A172 (cell line): Measurements from ENCODE around the gene PDE8B. TPM values are rescaled to one million over a fixed set of nuclear protein-coding genes. Genes with fewer than 3 reads are reported as not detected.

Source experiments
- DNase-seq: peaks from one replicate; pipeline ENCODE4 v3.0.0-alpha.2; 2015; ENCODE audit warnings: low spot score
- total RNA-seq: library from RNA; depleted of rRNA; stranded (reverse); fragments of >200 nt; shearing (Covaris generic); gene quantifications from 2 replicates; pipeline ENCODE4 v1.2.3, GENCODE V29; 2014

Gene PDE8B
- total RNA-seq, 1 experiment from 2014 or later: not detected

- no peak for DNase-seq
Measured at GRCh38 chr5:77186652-77187370, 23.7 kb upstream of the PDE8B start.

DNA sequence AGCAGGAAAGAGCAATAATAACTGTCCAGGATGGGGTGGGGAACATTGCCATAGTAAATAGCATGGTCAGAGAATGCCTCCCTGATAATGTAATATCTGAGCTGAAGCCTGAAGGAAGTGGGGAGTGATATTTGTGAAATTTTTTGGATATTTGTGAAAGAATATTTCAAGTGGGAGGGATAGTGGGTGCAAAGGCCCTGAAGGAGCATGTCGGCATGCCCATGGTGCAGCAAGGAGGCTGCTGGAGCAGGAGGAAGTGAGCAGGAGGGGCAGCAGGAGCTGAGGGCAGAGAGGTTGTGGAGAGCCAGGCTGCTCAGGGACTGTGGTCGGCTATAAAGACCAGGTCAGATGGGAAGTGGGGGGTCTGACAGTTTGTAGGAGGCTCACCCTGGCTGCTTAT lies 21.1 kb upstream of the PDE8B start:
- DNase-seq: no peak

DNA sequence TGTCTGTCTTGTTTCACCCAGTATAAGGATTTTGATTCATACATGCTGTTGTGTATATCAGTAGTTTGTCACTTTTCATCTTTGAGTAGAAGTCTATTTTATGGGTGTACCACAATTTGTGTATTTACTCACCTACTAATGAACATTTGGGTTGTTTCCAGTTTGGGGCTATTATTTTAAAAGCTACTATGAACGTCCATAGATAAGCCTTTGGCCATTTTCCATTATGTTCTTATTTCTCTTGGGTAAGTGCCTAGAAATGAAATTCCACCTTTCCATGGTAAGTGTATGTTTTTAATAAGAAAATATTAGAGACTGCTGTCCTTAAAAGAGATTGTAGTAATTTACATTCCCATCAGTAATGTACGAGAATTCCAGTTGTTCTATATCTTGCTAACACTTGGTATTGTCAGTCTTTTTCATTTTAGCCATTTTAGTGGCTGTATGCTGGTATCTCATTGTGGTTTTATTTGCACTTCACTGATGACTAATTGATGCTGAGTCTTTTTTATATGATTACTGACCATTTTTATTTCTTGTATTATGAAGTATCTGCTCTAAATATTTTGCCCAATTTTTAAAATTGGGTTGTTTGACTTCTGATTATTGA lies 17.9 kb upstream of the PDE8B start:
- no peak for DNase-seq

GRCh38 chr5:77194762-77195161 lies 15.7 kb upstream of the PDE8B start:
- no peak for DNase-seq

DNA sequence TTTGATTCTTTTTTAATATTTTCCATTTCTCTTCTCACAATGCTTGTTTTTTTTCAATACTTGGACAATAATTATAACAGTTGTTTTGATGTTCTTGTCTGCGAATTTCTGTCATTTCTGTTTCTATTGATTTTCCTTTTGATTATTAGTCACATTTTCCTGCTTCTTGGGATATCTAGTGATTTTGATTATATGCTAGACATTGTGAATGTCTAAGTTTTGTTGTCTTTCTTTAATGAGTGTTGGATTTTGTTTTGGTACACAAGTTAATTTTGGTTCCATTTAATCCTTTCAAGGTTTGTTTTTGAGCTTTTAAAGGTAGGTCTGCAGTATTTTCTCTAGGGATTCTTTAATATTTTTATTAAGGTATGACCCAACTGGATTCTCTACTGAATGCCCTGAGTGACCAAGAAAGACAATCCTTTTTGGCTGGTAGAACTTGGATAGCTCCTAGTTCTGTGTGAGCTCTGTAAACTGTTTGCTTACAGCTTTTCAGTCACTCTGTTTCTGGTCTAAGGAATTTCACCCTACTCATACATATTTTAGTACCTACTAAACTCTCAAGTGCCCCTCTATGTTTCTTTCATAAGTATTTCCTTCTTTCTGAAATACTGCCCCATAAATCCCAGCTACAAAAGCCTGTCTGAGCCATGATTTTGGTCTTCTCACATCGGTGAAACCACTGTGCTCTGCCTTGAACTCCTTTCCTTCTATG lies 12.5 kb upstream of the PDE8B start:
- DNase-seq: no peak

DNA sequence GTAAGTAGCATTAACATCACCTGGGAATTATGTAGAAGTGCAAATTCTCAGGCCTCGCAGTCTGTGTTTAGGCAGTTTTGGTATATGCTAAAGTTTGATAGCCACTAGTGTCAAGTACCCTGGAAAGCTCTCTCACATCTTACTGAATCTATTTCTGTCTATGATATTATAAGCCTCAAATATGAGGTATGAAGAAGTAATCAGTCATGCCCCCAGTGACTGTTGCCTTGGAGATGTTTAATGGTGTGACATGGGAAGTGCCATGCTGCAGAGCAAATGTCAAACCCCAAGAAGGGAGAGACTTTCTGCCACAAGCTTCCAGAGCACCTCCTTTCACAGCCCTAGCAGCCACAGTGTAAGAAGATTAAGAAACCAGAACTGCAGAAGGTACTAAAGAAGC lies 9.8 kb upstream of the PDE8B start:
- DNase-seq: no peak

DNA sequence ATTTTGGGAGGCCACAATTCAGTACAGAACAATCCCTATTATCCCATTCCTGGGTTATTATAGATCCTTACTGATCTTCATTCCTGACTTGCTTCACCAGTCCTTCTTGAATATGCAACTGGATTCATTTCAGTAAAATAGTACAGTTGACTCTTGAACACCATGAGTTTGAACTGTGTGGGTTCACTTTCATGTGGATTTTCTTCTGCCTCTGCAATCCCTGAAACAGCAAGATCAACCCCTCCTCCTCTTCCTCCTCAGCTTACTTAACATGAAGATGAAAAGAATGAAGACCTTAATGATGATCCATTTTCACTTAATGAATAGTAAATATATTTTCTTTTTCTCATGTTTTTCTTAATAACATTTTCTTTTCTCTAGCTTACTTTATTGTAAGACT lies 8.3 kb upstream of the PDE8B start:
- no peak for DNase-seq

- no peak for DNase-seq
Measured at GRCh38 chr5:77204967-77205366, 5.5 kb upstream of the PDE8B start.

DNA sequence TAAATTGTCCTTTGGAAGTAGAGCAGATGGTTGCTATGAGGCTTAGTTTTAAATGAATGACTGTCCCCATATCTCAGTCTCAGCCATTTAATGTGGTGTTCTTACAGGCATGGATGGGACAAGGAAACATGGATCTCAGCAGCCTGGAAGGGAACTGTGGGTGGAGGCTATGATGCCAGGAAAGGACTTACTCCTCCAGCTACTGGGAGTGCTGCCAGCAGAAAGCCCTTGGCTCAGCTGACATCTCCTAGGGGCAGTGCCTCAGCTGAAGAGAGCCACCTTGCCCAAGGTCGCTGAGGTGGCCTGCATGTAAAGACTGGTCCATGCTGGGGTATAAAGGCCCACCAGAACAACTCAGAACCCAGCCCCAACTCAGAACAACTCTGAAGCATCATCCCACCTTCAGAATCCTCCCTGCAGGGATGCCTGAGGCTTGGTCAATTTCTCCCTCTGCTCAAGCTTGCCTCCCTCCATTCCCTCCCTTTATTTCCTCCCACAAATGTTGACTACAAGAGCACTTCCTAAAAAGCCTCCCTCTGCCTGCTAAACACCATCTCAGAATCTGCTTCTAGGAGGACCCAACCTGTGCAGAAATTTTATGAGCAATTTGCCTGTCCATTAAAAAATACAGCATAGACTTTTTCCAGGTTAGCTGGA lies 1.8 kb upstream of the PDE8B start:
- DNase-seq: no peak

DNA sequence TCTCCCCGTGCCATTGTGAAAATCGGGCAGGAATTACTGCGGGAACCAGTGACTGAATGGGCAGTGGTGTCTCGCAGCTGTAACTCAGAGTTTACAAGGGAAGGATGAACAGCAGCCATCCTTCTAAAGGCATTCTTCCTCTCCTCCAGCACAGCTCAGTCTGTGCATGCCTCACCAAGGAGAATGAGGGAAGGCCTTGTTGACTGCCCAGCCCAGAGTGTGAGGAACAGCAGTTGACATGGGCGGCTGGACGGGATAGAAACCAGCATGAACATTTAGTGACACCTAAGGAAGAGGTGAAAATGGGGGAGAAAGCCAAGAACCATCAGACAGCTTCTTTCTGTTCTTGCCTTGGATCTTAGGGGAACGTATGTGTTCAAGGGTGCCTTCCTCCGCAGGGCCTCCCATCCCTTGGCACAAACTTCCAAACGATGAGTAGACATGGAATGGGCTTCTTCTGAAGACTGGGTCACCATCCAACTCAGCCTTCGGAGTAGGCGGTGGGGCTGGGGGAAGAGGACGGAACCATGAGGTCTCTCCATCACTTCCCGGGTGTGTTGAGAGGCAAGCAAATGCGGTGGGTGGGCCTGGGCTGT lies 887 bp upstream of the PDE8B start:
- no peak for DNase-seq

DNA sequence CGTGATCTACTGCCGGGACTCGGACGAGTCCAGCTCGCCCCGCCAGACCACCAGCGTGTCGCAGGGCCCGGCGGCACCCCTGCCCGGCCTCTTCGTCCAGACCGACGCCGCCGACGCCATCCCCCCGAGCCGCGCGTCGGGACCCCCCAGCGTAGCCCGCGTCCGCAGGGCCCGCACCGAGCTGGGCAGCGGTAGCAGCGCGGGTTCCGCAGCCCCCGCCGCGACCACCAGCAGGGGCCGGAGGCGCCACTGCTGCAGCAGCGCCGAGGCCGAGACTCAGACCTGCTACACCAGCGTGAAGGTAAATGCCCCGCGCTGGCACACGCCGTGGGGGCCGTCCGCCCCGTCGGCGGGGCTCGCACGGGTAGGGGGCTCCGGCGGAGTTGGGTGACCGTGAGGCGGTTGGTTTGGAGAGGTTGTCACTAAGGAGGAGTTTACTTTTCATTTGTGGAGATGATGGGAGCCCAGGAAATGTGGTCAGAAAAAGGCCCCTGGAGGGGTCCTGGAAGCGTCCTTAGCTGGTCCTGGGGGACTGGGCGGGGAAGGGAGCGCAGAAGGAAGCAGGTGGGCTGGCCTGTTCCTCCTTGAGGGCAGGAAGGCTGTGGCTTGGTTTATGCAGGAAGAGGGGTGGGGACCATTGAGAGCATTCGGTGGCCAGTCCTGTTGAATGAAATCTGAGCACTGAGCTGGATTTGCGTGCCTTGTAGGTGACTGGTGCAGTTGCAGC lies 647 bp downstream of the PDE8B start:
- no peak for DNase-seq

DNA sequence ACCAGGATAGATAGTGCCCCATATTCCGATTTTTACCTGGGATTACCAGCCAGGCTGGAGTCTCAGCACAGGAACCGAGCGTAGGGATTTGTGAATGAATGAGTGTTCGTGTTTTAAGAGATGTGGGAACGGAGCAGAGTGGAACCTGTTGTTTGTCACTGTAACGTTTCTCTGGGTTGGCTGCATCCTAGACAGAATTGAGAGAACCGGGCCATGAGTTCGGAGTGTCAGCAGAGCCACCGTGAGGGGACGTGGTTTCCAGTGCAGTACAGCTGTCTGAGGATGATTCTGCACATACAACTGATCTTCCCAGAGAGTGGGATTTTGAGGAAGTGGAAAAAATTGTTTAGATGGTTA lies 1.2 kb downstream of the PDE8B start:
- no peak for DNase-seq

DNA sequence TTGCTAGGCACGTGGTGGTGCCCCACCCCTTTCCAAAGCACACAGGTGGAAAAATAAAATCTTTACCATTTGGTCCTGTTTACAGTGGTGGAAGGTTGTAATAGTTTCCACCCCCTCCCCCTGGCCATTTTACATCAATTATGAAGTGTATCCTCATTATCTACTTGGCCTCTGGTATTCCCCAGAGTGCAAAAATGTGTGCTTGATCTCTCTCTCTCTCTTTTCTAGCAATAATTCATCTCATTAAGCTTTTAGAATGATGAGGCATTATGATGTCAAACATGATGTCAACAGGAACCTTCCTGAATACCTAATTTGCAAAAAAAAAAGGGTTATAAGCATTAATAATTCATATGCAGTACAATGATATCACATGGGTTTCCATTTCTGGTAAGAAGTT lies 3.1 kb downstream of the PDE8B start:
- DNase-seq: no peak

- no peak for DNase-seq
Measured at GRCh38 chr5:77214151-77214550, 3.7 kb downstream of the PDE8B start.

DNA sequence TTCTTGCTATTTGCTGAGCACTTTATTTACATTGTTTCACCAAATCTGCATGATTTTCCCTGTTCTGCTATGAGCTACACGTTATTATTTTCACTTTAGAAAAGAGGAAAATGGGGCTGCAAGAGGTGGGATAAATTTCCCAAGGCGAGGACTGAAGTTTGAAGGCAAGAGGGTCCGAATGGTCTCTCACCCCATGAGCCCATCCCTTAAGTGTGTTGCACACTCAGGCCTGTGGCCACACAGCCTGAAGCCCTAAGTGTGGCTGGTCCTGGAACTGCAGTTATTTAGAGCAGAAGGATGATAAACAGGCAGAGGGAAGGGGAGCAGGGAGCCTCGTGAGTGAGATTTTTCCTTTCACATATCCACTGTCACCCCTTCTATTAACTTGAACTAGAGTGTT lies 7.8 kb downstream of the PDE8B start:
- no peak for DNase-seq

DNA sequence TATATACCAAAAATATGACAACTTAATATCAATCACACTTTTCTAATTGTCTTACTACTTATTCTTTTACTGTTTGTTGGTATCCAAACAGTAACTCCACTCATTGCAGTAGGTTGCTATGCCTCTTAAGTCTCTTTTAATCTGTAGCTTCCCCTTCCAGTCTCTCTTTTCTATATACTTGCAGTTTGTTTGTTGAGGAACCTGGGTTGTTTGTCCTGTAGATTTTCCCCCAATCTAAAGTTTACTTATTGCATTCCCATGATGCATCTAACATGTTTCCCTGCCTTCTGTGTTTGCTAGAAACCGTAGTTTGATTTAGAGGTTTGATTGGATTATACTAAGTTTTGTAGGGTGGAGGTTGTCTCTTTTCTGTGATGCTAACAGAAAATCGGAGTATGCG lies 10.6 kb downstream of the PDE8B start:
- no peak for DNase-seq

GRCh38 chr5:77222722-77223121 lies 12.2 kb downstream of the PDE8B start:
- DNase-seq: no peak

- no peak for DNase-seq
Measured at GRCh38 chr5:77223653-77224052, 13.2 kb downstream of the PDE8B start.

- DNase-seq: peak; percentile 73
Measured at GRCh38 chr5:77224672-77225355, 14.3 kb downstream of the PDE8B start.

DNA sequence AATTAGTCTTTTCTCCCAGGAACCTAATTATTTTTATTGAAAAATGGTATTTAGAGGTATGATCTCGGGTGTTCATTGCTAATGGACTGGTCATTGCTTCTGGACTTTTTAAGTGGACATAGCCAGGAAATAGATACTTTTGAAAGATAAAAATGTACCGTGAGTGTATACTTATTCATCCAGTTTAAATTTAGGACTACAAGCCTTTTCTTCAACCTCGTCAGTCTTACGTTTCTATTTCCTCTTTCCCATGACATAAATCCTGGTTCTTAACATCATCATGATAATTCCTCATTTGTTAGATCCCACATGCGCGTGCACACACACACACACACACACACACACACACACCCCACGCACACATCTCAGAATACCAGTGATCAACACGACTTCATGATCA lies 15.1 kb downstream of the PDE8B start:
- no peak for DNase-seq

- no peak for DNase-seq
Measured at GRCh38 chr5:77229887-77230286, 19.4 kb downstream of the PDE8B start.
